HepG2 (cell line): ENCODE measurements around the gene STX12. TPM values are rescaled to one million over a fixed set of nuclear protein-coding genes. Genes with fewer than 3 reads are reported as not detected.
A peak's percentile ranks its signal among the peaks of the same experiment; 100 is the strongest.

Experiments used
- ARNT2 ChIP-seq: sonication (generic); formaldehyde crosslinking; IDR thresholded peaks from 2 replicates; pipeline ENCODE4 v1.8.0; 2022; ENCODE audit warnings: mild to moderate bottlenecking, low read depth, missing genetic modification reagents, moderate library complexity
- ETV6 ChIP-seq: sonication (generic); formaldehyde crosslinking; conservative IDR thresholded peaks from 2 replicates; pipeline ENCODE4 v1.4.0; 2020; ENCODE audit warnings: missing genetic modification reagents
- GTF3A ChIP-seq: sonication (generic); formaldehyde crosslinking; conservative IDR thresholded peaks from 2 replicates; pipeline ENCODE4 v1.4.0; 2020; ENCODE audit warnings: mild to moderate bottlenecking, missing genetic modification reagents
- KAT7 ChIP-seq: IDR thresholded peaks from 2 replicates; pipeline ENCODE4 v1.6.1; 2018; ENCODE audit warnings: borderline replicate concordance, missing compliant biosample characterization
- NFATC3 ChIP-seq: sonication (generic); formaldehyde crosslinking; IDR thresholded peaks from 2 replicates; pipeline ENCODE4 v1.5.1; 2020; ENCODE audit warnings: mild to moderate bottlenecking, missing genetic modification reagents
- PLRG1 ChIP-seq: fragments of 450-650 bp; conservative IDR thresholded peaks from 2 replicates; pipeline ENCODE4 v1.6.1; 2016
- POLR2AphosphoS5 ChIP-seq: IDR thresholded peaks from 2 replicates; pipeline ENCODE4 v1.6.1; 2012; ENCODE audit warnings: low read depth, low read length
- SOX5 ChIP-seq: IDR thresholded peaks from 2 replicates; pipeline ENCODE4 v1.6.1; 2016; ENCODE audit warnings: borderline replicate concordance
- U2AF1 ChIP-seq: fragments of 200-400 bp; formaldehyde crosslinking; optimal IDR thresholded peaks from 2 replicates; pipeline ENCODE3; 2017; ENCODE audit warnings: mild to moderate bottlenecking, low read depth, low read length
- ZNF160 ChIP-seq: sonication (generic); formaldehyde crosslinking; IDR thresholded peaks from 2 replicates; pipeline ENCODE4 v1.8.0; 2022; ENCODE audit warnings: mild to moderate bottlenecking, inconsistent platforms, missing genetic modification reagents
- ZNF703 ChIP-seq: sonication (generic); formaldehyde crosslinking; IDR thresholded peaks from 2 replicates; pipeline ENCODE4 v1.5.1; 2020; ENCODE audit warnings: missing genetic modification reagents, mild to moderate bottlenecking, moderate library complexity, borderline replicate concordance
- ZNF749 ChIP-seq: sonication (generic); formaldehyde crosslinking; IDR thresholded peaks from 2 replicates; pipeline ENCODE4 v1.8.0; 2022; ENCODE audit warnings: mild to moderate bottlenecking, missing genetic modification reagents, moderate library complexity, borderline replicate concordance
- ZNF761 ChIP-seq: sonication (generic); formaldehyde crosslinking; conservative IDR thresholded peaks from 2 replicates; pipeline ENCODE4 v1.4.0; 2020; ENCODE audit warnings: mild to moderate bottlenecking, missing genetic modification reagents
- polyA plus RNA-seq, 8 experiments: library from polyadenylated mRNA; depleted of rRNA in 3 of 8; stranded (reverse) in 7 of 8; unstranded in 1 of 8; fragments of >200 nt; fragmentation: Illumina TruSeq in 4 of 8; extraction: Trizol in 4 of 8; gene quantifications; 2 replicates each; pipeline versions ENCODE4 v1.2.1 to v1.2.3, GENCODE V29; 2011 to 2016; ENCODE audit warnings: low read depth in 4 of 8, missing spikeins in 1 of 8, mixed read lengths in 1 of 8; ENCODE audit not compliant: insufficient read depth in 1 of 8
- total RNA-seq, 5 experiments: library from RNA; depleted of rRNA; stranded (reverse); fragments of >200 nt; fragmentation: Illumina TruSeq; extraction: Trizol; gene quantifications; 2 replicates each; pipeline ENCODE4 v1.2.3, GENCODE V29; 2016; ENCODE audit warnings: low read depth in 1 of 5
- TF ChIP-seq, protein P1 (sequence below): sonication (generic); formaldehyde crosslinking; IDR thresholded peaks from 2 replicates; pipeline ENCODE4 v1.4.0; 2020; ENCODE audit warnings: mild to moderate bottlenecking, missing genetic modification reagents
- TF ChIP-seq, protein P2 (sequence below): sonication (generic); formaldehyde crosslinking; IDR thresholded peaks from 2 replicates; pipeline ENCODE4 v1.5.0; 2020; ENCODE audit warnings: mild to moderate bottlenecking, missing genetic modification reagents, borderline replicate concordance
- TF ChIP-seq, protein P3 (sequence below): sonication (generic); formaldehyde crosslinking; IDR thresholded peaks from 2 replicates; pipeline ENCODE4 v1.4.0; 2020; ENCODE audit warnings: low read depth, mild to moderate bottlenecking, missing genetic modification reagents

The STX12 gene
- total and polyA plus RNA-seq, 2 of the 13 experiments (the other 11 are each of a cell fraction or from before 2014, with no cell fraction given) = 9.0 to 19.7 TPM

DNA sequence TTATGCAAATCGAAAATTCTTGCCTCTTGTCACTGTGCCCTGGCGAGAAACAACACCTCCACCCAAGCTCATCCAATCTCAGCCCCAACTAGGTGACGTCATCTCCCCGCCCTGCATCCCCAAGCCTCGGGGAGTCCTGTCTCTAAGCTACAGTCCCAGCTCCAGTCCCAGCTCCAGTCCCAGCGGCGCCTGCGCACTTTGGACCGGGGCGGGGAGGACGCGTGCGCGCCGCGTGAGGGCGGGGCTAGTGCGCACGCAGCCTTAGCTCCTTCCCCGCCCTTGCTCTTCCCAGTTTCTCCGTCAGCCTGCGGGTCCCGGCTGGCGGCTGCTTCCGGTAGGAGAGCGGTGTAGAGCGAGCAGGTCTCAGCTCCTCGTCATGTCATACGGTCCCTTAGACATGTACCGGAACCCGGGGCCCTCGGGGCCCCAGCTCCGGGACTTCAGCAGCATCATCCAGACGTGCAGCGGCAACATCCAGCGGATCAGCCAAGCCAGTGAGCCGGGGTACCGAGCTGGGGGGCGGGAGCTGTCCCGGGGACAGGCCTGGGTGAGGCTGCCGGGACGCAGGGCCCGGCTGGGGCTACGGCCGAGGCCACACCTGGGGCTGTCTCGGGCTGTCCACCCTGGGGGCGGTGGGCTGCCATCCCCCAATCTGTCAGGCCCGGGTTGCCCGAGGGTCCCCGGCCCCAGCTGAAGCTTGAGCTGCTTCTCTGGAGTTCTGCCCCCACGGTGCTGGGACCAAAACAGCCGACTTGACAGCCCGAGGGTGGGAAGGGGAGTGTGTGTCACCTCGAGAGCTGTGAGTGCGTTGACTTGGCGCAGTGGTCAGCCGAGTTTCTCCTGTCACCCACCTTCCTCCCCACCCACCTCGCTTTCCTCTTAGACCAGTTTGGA, at the start of gene STX12 (continued):
- TF ChIP-seq, protein P1, sequence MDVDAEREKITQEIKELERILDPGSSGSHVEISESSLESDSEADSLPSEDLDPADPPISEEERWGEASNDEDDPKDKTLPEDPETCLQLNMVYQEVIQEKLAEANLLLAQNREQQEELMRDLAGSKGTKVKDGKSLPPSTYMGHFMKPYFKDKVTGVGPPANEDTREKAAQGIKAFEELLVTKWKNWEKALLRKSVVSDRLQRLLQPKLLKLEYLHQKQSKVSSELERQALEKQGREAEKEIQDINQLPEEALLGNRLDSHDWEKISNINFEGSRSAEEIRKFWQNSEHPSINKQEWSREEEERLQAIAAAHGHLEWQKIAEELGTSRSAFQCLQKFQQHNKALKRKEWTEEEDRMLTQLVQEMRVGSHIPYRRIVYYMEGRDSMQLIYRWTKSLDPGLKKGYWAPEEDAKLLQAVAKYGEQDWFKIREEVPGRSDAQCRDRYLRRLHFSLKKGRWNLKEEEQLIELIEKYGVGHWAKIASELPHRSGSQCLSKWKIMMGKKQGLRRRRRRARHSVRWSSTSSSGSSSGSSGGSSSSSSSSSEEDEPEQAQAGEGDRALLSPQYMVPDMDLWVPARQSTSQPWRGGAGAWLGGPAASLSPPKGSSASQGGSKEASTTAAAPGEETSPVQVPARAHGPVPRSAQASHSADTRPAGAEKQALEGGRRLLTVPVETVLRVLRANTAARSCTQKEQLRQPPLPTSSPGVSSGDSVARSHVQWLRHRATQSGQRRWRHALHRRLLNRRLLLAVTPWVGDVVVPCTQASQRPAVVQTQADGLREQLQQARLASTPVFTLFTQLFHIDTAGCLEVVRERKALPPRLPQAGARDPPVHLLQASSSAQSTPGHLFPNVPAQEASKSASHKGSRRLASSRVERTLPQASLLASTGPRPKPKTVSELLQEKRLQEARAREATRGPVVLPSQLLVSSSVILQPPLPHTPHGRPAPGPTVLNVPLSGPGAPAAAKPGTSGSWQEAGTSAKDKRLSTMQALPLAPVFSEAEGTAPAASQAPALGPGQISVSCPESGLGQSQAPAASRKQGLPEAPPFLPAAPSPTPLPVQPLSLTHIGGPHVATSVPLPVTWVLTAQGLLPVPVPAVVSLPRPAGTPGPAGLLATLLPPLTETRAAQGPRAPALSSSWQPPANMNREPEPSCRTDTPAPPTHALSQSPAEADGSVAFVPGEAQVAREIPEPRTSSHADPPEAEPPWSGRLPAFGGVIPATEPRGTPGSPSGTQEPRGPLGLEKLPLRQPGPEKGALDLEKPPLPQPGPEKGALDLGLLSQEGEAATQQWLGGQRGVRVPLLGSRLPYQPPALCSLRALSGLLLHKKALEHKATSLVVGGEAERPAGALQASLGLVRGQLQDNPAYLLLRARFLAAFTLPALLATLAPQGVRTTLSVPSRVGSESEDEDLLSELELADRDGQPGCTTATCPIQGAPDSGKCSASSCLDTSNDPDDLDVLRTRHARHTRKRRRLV (CRISPR knock-in tag) = no peak
- TF ChIP-seq NFATC3 (no peak), U2AF1 (no peak), PLRG1 (no peak), ZNF749 (CRISPR knock-in tag) (no peak), SOX5 (no peak), ZNF761 (CRISPR knock-in tag) (0 out of 2 replicates have a peak, but pooled peaks have one; percentile 31), ARNT2 (no peak), ZNF703 (CRISPR knock-in tag) (no peak), ETV6 (CRISPR knock-in tag) (no peak), ZNF160 (CRISPR knock-in tag) (no peak), POLR2AphosphoS5 (peak; percentile 89), GTF3A (no peak), KAT7 (CRISPR knock-in tag) (no peak)
- TF ChIP-seq, protein P2, sequence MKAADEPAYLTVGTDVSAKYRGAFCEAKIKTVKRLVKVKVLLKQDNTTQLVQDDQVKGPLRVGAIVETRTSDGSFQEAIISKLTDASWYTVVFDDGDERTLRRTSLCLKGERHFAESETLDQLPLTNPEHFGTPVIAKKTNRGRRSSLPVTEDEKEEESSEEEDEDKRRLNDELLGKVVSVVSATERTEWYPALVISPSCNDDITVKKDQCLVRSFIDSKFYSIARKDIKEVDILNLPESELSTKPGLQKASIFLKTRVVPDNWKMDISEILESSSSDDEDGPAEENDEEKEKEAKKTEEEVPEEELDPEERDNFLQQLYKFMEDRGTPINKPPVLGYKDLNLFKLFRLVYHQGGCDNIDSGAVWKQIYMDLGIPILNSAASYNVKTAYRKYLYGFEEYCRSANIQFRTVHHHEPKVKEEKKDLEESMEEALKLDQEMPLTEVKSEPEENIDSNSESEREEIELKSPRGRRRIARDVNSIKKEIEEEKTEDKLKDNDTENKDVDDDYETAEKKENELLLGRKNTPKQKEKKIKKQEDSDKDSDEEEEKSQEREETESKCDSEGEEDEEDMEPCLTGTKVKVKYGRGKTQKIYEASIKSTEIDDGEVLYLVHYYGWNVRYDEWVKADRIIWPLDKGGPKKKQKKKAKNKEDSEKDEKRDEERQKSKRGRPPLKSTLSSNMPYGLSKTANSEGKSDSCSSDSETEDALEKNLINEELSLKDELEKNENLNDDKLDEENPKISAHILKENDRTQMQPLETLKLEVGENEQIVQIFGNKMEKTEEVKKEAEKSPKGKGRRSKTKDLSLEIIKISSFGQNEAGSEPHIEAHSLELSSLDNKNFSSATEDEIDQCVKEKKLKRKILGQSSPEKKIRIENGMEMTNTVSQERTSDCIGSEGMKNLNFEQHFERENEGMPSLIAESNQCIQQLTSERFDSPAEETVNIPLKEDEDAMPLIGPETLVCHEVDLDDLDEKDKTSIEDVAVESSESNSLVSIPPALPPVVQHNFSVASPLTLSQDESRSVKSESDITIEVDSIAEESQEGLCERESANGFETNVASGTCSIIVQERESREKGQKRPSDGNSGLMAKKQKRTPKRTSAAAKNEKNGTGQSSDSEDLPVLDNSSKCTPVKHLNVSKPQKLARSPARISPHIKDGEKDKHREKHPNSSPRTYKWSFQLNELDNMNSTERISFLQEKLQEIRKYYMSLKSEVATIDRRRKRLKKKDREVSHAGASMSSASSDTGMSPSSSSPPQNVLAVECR = peak; percentile 90
- TF ChIP-seq, protein P3, sequence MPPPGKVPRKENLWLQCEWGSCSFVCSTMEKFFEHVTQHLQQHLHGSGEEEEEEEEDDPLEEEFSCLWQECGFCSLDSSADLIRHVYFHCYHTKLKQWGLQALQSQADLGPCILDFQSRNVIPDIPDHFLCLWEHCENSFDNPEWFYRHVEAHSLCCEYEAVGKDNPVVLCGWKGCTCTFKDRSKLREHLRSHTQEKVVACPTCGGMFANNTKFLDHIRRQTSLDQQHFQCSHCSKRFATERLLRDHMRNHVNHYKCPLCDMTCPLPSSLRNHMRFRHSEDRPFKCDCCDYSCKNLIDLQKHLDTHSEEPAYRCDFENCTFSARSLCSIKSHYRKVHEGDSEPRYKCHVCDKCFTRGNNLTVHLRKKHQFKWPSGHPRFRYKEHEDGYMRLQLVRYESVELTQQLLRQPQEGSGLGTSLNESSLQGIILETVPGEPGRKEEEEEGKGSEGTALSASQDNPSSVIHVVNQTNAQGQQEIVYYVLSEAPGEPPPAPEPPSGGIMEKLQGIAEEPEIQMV (CRISPR knock-in tag) = no peak
